GM18499 (cell line): ENCODE measurements around the gene C2CD2.

Source experiments
- ATAC-seq: cut with Tn5 transposase; IDR thresholded peaks from one replicate; pipeline ENCODE4 v1.9.1; 2021; ENCODE audit warnings: moderate number of reproducible peaks; ENCODE audit not compliant: insufficient read depth, unreplicated experiment

C2CD2 gene

GRCh38 chr21:41851090-41851790 is 102.6 kb downstream of the C2CD2 start:
- no peak for ATAC-seq

- no peak for ATAC-seq
Observed at GRCh38 chr21:41850085-41850484, 103.7 kb downstream of the C2CD2 start.

- no peak for ATAC-seq
Observed at GRCh38 chr21:41848958-41849580, 104.7 kb downstream of the C2CD2 start.

- ATAC-seq, result no peak
Observed at GRCh38 chr21:41848533-41848932, 105.3 kb downstream of the C2CD2 start.

- no peak for ATAC-seq
Observed at GRCh38 chr21:41847066-41847804, 106.6 kb downstream of the C2CD2 start.

GRCh38 chr21:41846536-41846935 is 107.3 kb downstream of the C2CD2 start:
- no peak for ATAC-seq

- ATAC-seq, result no peak
Observed at GRCh38 chr21:41846033-41846317, 107.8 kb downstream of the C2CD2 start.

- ATAC-seq, result no peak
Observed at GRCh38 chr21:41845310-41846032, 108.3 kb downstream of the C2CD2 start.

GRCh38 chr21:41843584-41843983 is 110.2 kb downstream of the C2CD2 start:
- ATAC-seq, result no peak

- no peak for ATAC-seq
Observed at GRCh38 chr21:41840880-41841279, 112.9 kb downstream of the C2CD2 start.

- ATAC-seq, result no peak
Observed at GRCh38 chr21:41839387-41840000, 114.3 kb downstream of the C2CD2 start.

- no peak for ATAC-seq
Observed at GRCh38 chr21:41837756-41838297, 116.0 kb downstream of the C2CD2 start.

- ATAC-seq, result no peak
Observed at GRCh38 chr21:41836166-41837015, 117.4 kb downstream of the C2CD2 start.

- ATAC-seq, result no peak
Observed at GRCh38 chr21:41835711-41836154, 118.1 kb downstream of the C2CD2 start.
